Type B pancreatic cell (in vitro differentiated cells): Measurements from ENCODE around the gene DEGS2. TPM values are rescaled to one million over a fixed set of nuclear protein-coding genes. Genes with fewer than 3 reads are reported as not detected.

ENCODE experiments used
- DNase-seq: peaks from one replicate; pipeline ENCODE4 v3.0.0; 2021; ENCODE audit warnings: mixed read lengths; ENCODE audit not compliant: unreplicated experiment; ENCODE audit errors: extremely low spot score
- H3K27ac Mint-ChIP-seq: 2 replicates; pipeline ENCODE4 v1.8.0; 2021; ENCODE audit warnings: mild to moderate bottlenecking, mixed read lengths
- H3K27me3 Mint-ChIP-seq: 2 replicates; pipeline ENCODE4 v1.8.0; 2021; ENCODE audit warnings: mixed read lengths
- H3K36me3 Mint-ChIP-seq: 2 replicates; pipeline ENCODE4 v1.8.0; 2021; ENCODE audit warnings: mixed read lengths
- H3K4me1 Mint-ChIP-seq: one replicate; pipeline ENCODE4 v1.8.0; 2021; ENCODE audit warnings: mixed read lengths; ENCODE audit not compliant: unreplicated experiment
- H3K4me3 Mint-ChIP-seq: 2 replicates; pipeline ENCODE4 v1.8.0; 2021; ENCODE audit warnings: mild to moderate bottlenecking, mixed read lengths
- H3K9me3 Mint-ChIP-seq: 2 replicates; pipeline ENCODE4 v1.8.0; 2021; ENCODE audit warnings: mixed read lengths
- CTCF ChIP-seq: fragments of 200-600 bp; sonication (generic); conservative IDR thresholded peaks from 2 replicates; pipeline ENCODE4 v1.5.0; 2021; ENCODE audit warnings: antibody characterized with exemption, mild to moderate bottlenecking
- total RNA-seq: library from RNA; stranded (reverse); gene quantifications from 2 replicates; pipeline ENCODE4 v1.2.1, GENCODE V29; 2021; ENCODE audit warnings: low replicate concordance

The DEGS2 gene
- total RNA-seq, 1 donor from 2014 or later = 5.2 TPM

DNA sequence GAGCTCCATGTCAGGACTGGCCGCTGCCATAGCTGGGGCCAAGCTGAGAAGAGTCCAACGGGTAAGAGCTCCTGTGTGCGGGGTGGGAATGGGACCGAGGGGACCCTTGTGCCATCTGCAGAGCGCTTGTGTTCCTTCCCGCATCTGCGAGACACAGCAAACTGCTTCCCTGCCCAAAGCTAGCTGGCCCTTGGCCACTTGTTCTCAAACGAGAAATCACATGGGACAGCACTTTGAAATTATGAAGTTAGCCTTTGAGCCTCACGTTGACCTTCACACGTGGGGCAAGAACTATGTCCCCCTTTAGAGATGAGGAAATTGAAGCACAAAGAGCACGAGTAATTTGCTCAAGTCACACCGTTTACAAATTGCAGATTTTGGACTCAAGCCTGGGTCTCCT lies 30.8 kb downstream of the DEGS2 start:
- no peak overlapping the region for H3K27ac Mint-ChIP-seq
- H3K9me3 Mint-ChIP-seq = no peaks in the 10 kb centered on the region
- TF ChIP-seq CTCF = no peak
- no peak for DNase-seq
- H3K4me3 Mint-ChIP-seq = no peak overlapping the region
- peaks cover 7% of the 10 kb centered on the region for H3K36me3 Mint-ChIP-seq
- H3K27me3 Mint-ChIP-seq = no peaks in the 10 kb centered on the region
- peaks cover 13% of the 10 kb centered on the region for H3K4me1 Mint-ChIP-seq

- Mint-ChIP-seq H3K4me1 (peaks cover 15% of the 10 kb centered on the region), H3K27ac (no peak overlapping the region)
Observed at GRCh38 chr14:100127853-100128455, 31.5 kb downstream of the DEGS2 start.

DNA sequence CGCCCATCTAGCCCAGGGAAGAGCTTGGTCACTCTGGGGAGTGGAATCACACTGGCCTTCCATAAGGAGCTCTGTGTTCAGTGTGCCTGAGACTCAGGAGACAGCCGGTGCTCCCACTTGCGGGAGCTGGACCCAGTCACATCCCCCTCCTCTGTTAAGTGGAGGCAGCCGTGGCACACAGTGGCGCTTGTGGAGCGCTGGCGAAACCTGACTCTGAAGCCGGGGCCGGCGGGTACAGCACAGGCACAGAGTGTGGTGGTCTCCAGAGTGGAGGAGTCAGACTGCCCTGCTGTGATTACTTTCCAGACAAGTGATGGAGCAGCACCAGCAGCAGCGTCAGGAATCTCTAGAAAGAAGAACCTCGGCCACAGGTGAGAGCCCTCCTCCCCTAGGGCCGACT lies 33.0 kb downstream of the DEGS2 start:
- H3K36me3 Mint-ChIP-seq = peaks cover 10% of the 10 kb centered on the region
- DNase-seq = no peak
- peaks cover 10% of the 10 kb centered on the region for H3K4me1 Mint-ChIP-seq
- TF ChIP-seq CTCF = no peak
- H3K27me3 Mint-ChIP-seq = no peaks in the 10 kb centered on the region
- no peak overlapping the region for H3K27ac Mint-ChIP-seq
- H3K9me3 Mint-ChIP-seq = no peaks in the 10 kb centered on the region
- no peak overlapping the region for H3K4me3 Mint-ChIP-seq

More at GRCh38 chr14:100127853-100128455, 31.5 kb downstream of the DEGS2 start:
- Mint-ChIP-seq H3K36me3 (peaks cover 10% of the 10 kb centered on the region), H3K4me3 (no peak overlapping the region), H3K27me3 (no peaks in the 10 kb centered on the region), H3K9me3 (no peaks in the 10 kb centered on the region)
- no peak for TF ChIP-seq CTCF
- no peak for DNase-seq

GRCh38 chr14:100124551-100125088 lies 34.8 kb downstream of the DEGS2 start:
- H3K27ac Mint-ChIP-seq = peak overlapping the region; percentile 41
- peaks cover 4% of the 10 kb centered on the region for H3K36me3 Mint-ChIP-seq

DNA sequence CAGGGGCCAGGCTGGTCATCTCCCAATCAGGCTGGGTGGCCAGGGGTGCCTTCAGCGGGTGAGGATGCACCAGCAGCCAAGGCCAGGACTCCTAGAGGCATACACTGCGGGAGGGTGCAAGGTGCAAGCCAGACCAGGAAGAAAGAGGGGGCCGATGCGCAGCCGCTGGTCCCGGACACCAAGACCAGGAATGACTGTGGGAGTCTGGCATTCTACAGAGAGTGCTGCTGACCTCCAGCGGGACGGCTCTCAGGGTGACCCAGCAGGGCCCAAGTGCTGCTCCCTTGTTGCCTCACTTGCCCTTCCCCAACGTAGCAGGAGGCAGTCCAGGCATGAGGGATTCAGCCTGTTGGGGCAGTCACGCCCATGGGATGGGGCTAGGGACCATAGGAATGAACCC lies 35.8 kb downstream of the DEGS2 start:
- Mint-ChIP-seq H3K9me3 (no peaks in the 10 kb centered on the region), H3K4me1 (peaks cover 4% of the 10 kb centered on the region), H3K36me3 (peaks cover 4% of the 10 kb centered on the region), H3K4me3 (no peak overlapping the region), H3K27ac (no peak overlapping the region), H3K27me3 (no peaks in the 10 kb centered on the region)
- no peak for DNase-seq
- no peak for TF ChIP-seq CTCF

More at GRCh38 chr14:100124551-100125088, 34.8 kb downstream of the DEGS2 start:
- Mint-ChIP-seq H3K4me1 (peaks cover 4% of the 10 kb centered on the region), H3K9me3 (no peaks in the 10 kb centered on the region), H3K4me3 (no peak overlapping the region), H3K27me3 (no peaks in the 10 kb centered on the region)
- no peak for DNase-seq
- TF ChIP-seq CTCF = no peak
